OCI-LY1 (cell line): ENCODE results near the gene CAPN15.

Experiments
- H2AFZ ChIP-seq: fragments of 200-600 bp; sonication (generic), shearing (Covaris generic); 2 replicates; pipeline ENCODE4 v1.6.0; 2014; ENCODE audit warnings: antibody characterized with exemption, mild to moderate bottlenecking, low read length
- H3F3A ChIP-seq: fragments of 200-600 bp; sonication (generic), shearing (Covaris generic); 2 replicates; pipeline ENCODE4 v1.6.0; 2014; ENCODE audit warnings: mild to moderate bottlenecking, antibody characterized with exemption, low read length, moderate library complexity; ENCODE audit not compliant: insufficient read depth
- H3K27ac ChIP-seq: fragments of 200-600 bp; sonication (generic); 2 replicates; pipeline ENCODE4 v1.5.1; 2014; ENCODE audit warnings: low read length, mixed run types, mild to moderate bottlenecking, low read depth; ENCODE audit not compliant: poor library complexity, severe bottlenecking
- H3K27me3 ChIP-seq: fragments of 200-600 bp; sonication (generic); 2 replicates; pipeline ENCODE4 v1.6.0; 2014; ENCODE audit warnings: antibody characterized with exemption, mild to moderate bottlenecking, low read length, moderate library complexity; ENCODE audit not compliant: insufficient read depth
- H3K36me3 ChIP-seq: fragments of 200-600 bp; sonication (generic); 2 replicates; pipeline ENCODE4 v1.6.1; 2014; ENCODE audit warnings: mild to moderate bottlenecking, antibody characterized with exemption, low read length, moderate library complexity, mixed read lengths; ENCODE audit not compliant: insufficient read depth
- H3K4me1 ChIP-seq: fragments of 200-600 bp; sonication (generic); 2 replicates; pipeline ENCODE4 v1.5.1; 2014; ENCODE audit warnings: mild to moderate bottlenecking, low read length, moderate library complexity; ENCODE audit not compliant: insufficient read depth, severe bottlenecking
- H3K4me2 ChIP-seq: fragments of 200-600 bp; sonication (generic), shearing (Covaris generic); 2 replicates; pipeline ENCODE4 v1.6.1; 2014; ENCODE audit warnings: low read length
- H3K4me3 ChIP-seq: fragments of 200-600 bp; sonication (generic); 2 replicates; pipeline ENCODE4 v1.5.1; 2014; ENCODE audit warnings: low read length, low read depth, mild to moderate bottlenecking, mixed read lengths; ENCODE audit not compliant: poor library complexity, severe bottlenecking
- H3K79me2 ChIP-seq: fragments of 200-600 bp; shearing (Covaris generic); 2 replicates; pipeline ENCODE4 v1.6.1; 2016; ENCODE audit warnings: mixed run types, low read length, mixed read lengths; ENCODE audit not compliant: insufficient read depth
- H3K9ac ChIP-seq: fragments of 200-600 bp; sonication (generic), shearing (Covaris generic); 2 replicates; pipeline ENCODE4 v1.6.1; 2014; ENCODE audit warnings: mild to moderate bottlenecking, low read length, mixed read lengths
- H3K9me2 ChIP-seq: fragments of 200-600 bp; sonication (generic), shearing (Covaris generic); 2 replicates; pipeline ENCODE4 v1.6.1; 2014; ENCODE audit warnings: low read depth, mild to moderate bottlenecking, low read length, mixed read lengths
- H3K9me3 ChIP-seq: fragments of 200-600 bp; shearing (Covaris generic); 2 replicates; pipeline ENCODE4 v1.6.1; 2014; ENCODE audit warnings: low read length, mixed read lengths
- H4K20me1 ChIP-seq: fragments of 200-600 bp; sonication (generic), shearing (Covaris generic); 2 replicates; pipeline ENCODE4 v1.6.0; 2016; ENCODE audit warnings: mild to moderate bottlenecking, low read length; ENCODE audit not compliant: insufficient read depth
- CTCF ChIP-seq: fragments of 200-600 bp; sonication (generic), shearing (Covaris generic); IDR thresholded peaks from 2 replicates; pipeline ENCODE4 v1.5.1; 2017; ENCODE audit warnings: mild to moderate bottlenecking, antibody characterized with exemption, low read length, moderate library complexity, mixed read lengths
- EZH2 ChIP-seq: fragments of 200-600 bp; sonication (generic), shearing (Covaris generic); IDR thresholded peaks from 2 replicates; pipeline ENCODE4 v1.8.0; 2017; ENCODE audit warnings: borderline replicate concordance, mixed run types, mild to moderate bottlenecking, antibody characterized with exemption, low read length, moderate library complexity, mixed read lengths

The CAPN15 gene

DNA sequence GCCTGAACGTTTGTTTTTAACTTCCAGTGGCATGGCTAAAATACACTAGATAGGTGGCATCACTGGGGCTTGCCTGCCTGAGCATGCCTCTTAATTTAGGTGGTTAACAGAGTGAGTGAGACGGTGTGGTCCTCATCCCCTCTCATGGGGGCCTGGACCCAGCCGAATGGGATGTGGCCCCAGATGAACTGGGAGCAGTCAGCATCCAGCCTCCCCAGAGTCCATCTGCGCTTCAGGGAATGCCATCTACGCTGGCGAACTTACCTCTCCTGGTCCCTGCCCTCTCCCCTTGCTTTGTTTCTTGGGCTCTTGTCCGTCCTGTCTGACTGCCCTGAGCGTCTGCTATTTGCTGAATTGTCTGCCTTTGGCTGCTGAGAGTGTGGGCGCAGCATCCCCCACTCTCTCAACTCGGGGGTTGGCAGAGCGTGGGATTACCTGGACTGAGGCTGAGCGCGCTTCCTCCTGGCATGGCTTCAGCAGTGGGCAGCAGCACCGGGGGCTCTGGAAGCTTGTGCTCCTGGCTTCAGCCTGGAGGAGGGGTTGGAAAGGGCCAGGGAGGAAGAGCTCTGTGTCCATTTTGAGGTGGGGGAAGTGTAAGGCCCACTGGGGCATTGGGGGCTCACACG is 64.5 kb downstream of the CAPN15 start:
- Histone ChIP-seq H3K4me3 (no peak overlapping the region), H3K9me3 (no peaks in the 10 kb centered on the region), H3K27ac (no peak overlapping the region), H2AFZ (no peak overlapping the region), H3F3A (no peaks in the 10 kb centered on the region), H3K36me3 (no peaks in the 10 kb centered on the region), H3K9me2 (no peaks in the 10 kb centered on the region), H3K9ac (no peak overlapping the region; the same call in 1 of the 2 replicates), H4K20me1 (no peaks in the 10 kb centered on the region), H3K79me2 (no peaks in the 10 kb centered on the region), H3K27me3 (no peaks in the 10 kb centered on the region), H3K4me2 (no peak overlapping the region), H3K4me1 (peaks cover 37% of the 10 kb centered on the region)
- TF ChIP-seq CTCF = no peak
- no peak for TF ChIP-seq EZH2

GRCh38 chr16:592518-593306 is 65.2 kb downstream of the CAPN15 start:
- peak overlapping the region; percentile 3 for H3K27ac ChIP-seq
- H2AFZ ChIP-seq = no peak overlapping the region
- H3K36me3 ChIP-seq = no peaks in the 10 kb centered on the region
- H3K9me2 ChIP-seq = no peaks in the 10 kb centered on the region
- no peaks in the 10 kb centered on the region for H3K27me3 ChIP-seq
- no peaks in the 10 kb centered on the region for H4K20me1 ChIP-seq
- no peaks in the 10 kb centered on the region for H3K9me3 ChIP-seq
- H3F3A ChIP-seq = no peaks in the 10 kb centered on the region
- peaks cover 32% of the 10 kb centered on the region for H3K4me1 ChIP-seq
- no peak overlapping the region; the same call in 1 of the 2 replicates for H3K4me2 ChIP-seq
- no peak for TF ChIP-seq CTCF
- TF ChIP-seq EZH2 = no peak
- no peaks in the 10 kb centered on the region for H3K79me2 ChIP-seq
- H3K4me3 ChIP-seq = no peak overlapping the region
- H3K9ac ChIP-seq = no peak overlapping the region; the same call in 1 of the 2 replicates

DNA sequence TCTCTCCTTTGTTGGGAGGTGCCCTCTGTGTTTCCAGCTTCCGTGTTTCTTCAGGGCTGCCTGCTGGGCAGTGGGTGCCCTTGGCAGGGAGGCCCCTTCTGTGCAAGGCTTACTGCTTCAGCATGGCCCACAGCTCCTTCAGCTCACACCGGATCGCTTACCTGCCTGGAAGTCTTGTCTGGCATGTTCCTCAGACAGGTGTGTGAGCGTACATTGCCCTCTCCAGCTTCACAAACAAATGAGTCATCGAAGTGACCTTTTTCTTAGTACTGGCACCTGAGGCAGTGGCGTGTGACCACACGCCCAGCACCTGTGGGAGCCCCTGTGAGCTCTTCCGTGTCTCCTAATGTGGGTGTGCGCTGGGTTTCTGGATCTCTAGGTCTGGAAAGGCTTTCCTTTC is 65.9 kb downstream of the CAPN15 start:
- Histone ChIP-seq H3K4me2 (no peak overlapping the region; the same call in 1 of the 2 replicates), H2AFZ (no peak overlapping the region), H3K27me3 (no peaks in the 10 kb centered on the region), H3K36me3 (no peaks in the 10 kb centered on the region), H3F3A (no peaks in the 10 kb centered on the region), H4K20me1 (no peaks in the 10 kb centered on the region), H3K9me3 (no peaks in the 10 kb centered on the region), H3K4me1 (peaks cover 27% of the 10 kb centered on the region), H3K27ac (peak overlapping the region; percentile 3), H3K9me2 (no peaks in the 10 kb centered on the region), H3K4me3 (no peak overlapping the region), H3K9ac (no peak overlapping the region; the same call in 1 of the 2 replicates), H3K79me2 (no peaks in the 10 kb centered on the region)
- TF ChIP-seq CTCF (no peak), EZH2 (no peak)
